ENCODE data around the gene SLC16A14. TPM values are rescaled to one million over a fixed set of nuclear protein-coding genes. Genes with fewer than 3 reads are reported as not detected.

The SLC16A14 gene
- total and polyA plus RNA-seq, 2 experiments from 2014 or later: not detected

GRCh38 chr2:230012267-230012884 lies 56.3 kb downstream of the SLC16A14 start:
- TF ChIP-seq EZH2phosphoT487 (IDR thresholded peaks at IDR 0.05; ENCODE audit: insufficient read depth, low read depth): no peak
- TF ChIP-seq EZH2 (IDR thresholded peaks at IDR 0.05; ENCODE audit: insufficient read depth, poor library complexity, severe bottlenecking): no peak
- peaks cover 3% of the 10 kb centered on the region for H3K9me3 ChIP-seq (ENCODE audit: low read depth)
- H3K4me2 ChIP-seq (ENCODE audit: unreplicated experiment): no peak overlapping the region
- no peaks in the 10 kb centered on the region for H4K20me1 ChIP-seq (ENCODE audit: insufficient read depth)
- no peaks in the 10 kb centered on the region for H3K9me2 ChIP-seq (ENCODE audit: insufficient read depth)
- H3K79me2 ChIP-seq (ENCODE audit: insufficient read depth): no peaks in the 10 kb centered on the region
- H3K27ac ChIP-seq: no peak overlapping the region
- no peak for DNase-seq
- no peak overlapping the region for H3K4me3 ChIP-seq
- peaks cover 17% of the 10 kb centered on the region for H3K4me1 ChIP-seq (ENCODE audit: insufficient read depth)
- H3K27me3 ChIP-seq (replicated peaks; ENCODE audit: insufficient read depth): no peaks in the 10 kb centered on the region
- H3K9ac ChIP-seq: no peak overlapping the region
- no peak overlapping the region for H2AFZ ChIP-seq
- in situ Hi-C loops (cut with MboI): loop anchor here (25.0 kb wide), 1 partner anchor 800 kb away; no protein-coding TSS in a partner anchor
- H3F3A ChIP-seq (ENCODE audit: insufficient read depth): peaks cover 3% of the 10 kb centered on the region; the same call in 1 of the 2 replicates
- WGBS, 2 experiments (ENCODE audit: low coverage in 1 of 2, low lambda C conversion rate in 2 of 2, missing lambda C conversion rate in 2 of 2): 88% methylated on average over 10 of the region's 10 CpGs
- H3K36me3 ChIP-seq (ENCODE audit: low read depth): no peaks in the 10 kb centered on the region

GRCh38 chr2:230011617-230012016 lies 57.1 kb downstream of the SLC16A14 start:
- Histone ChIP-seq H3K9me3 (ENCODE audit: low read depth) (peaks cover 3% of the 10 kb centered on the region), H3K4me2 (ENCODE audit: unreplicated experiment) (no peak overlapping the region), H3K9ac (no peak overlapping the region), H3F3A (ENCODE audit: insufficient read depth) (peaks cover 3% of the 10 kb centered on the region; the same call in 1 of the 2 replicates), H3K4me1 (ENCODE audit: insufficient read depth) (peaks cover 17% of the 10 kb centered on the region), H3K9me2 (ENCODE audit: insufficient read depth) (no peaks in the 10 kb centered on the region), H3K79me2 (ENCODE audit: insufficient read depth) (no peaks in the 10 kb centered on the region), H3K36me3 (ENCODE audit: low read depth) (no peaks in the 10 kb centered on the region), H2AFZ (no peak overlapping the region), H3K4me3 (no peak overlapping the region), H4K20me1 (ENCODE audit: insufficient read depth) (no peaks in the 10 kb centered on the region), H3K27me3 (replicated peaks; ENCODE audit: insufficient read depth) (no peaks in the 10 kb centered on the region), H3K27ac (0 out of 2 replicates have a peak overlapping the region, but pooled peaks have one; percentile 12)
- in situ Hi-C loops (cut with MboI): loop anchor here (25.0 kb wide), 1 partner anchor 801 kb away; no protein-coding TSS in a partner anchor
- WGBS, 2 experiments (ENCODE audit: low coverage in 1 of 2, low lambda C conversion rate in 2 of 2, missing lambda C conversion rate in 2 of 2): 70 to 92% methylated on average over 1 of the region's 1 CpG
- DNase-seq: peak; percentile 38
- TF ChIP-seq EZH2 (IDR thresholded peaks at IDR 0.05; ENCODE audit: insufficient read depth, poor library complexity, severe bottlenecking) (no peak), EZH2phosphoT487 (IDR thresholded peaks at IDR 0.05; ENCODE audit: insufficient read depth, low read depth) (no peak)

GRCh38 chr2:230010501-230010900 lies 58.2 kb downstream of the SLC16A14 start:
- H3K79me2 ChIP-seq (ENCODE audit: insufficient read depth): no peaks in the 10 kb centered on the region
- DNase-seq: no peak
- no peak overlapping the region for H3K4me3 ChIP-seq

GRCh38 chr2:230008708-230009066 lies 60.0 kb downstream of the SLC16A14 start:
- peak overlapping the region; percentile 55 for H2AFZ ChIP-seq
- H3K4me2 ChIP-seq (ENCODE audit: unreplicated experiment): peak overlapping the region; percentile 76
- H4K20me1 ChIP-seq (ENCODE audit: insufficient read depth): no peaks in the 10 kb centered on the region
- H3K27me3 ChIP-seq (replicated peaks; ENCODE audit: insufficient read depth): no peaks in the 10 kb centered on the region
- no peak overlapping the region for H3K27ac ChIP-seq
- no peak for DNase-seq
- no peak for TF ChIP-seq EZH2phosphoT487 (IDR thresholded peaks at IDR 0.05; ENCODE audit: insufficient read depth, low read depth)
- no peak for TF ChIP-seq EZH2 (IDR thresholded peaks at IDR 0.05; ENCODE audit: insufficient read depth, poor library complexity, severe bottlenecking)
- H3K79me2 ChIP-seq (ENCODE audit: insufficient read depth): no peaks in the 10 kb centered on the region
- peaks cover 3% of the 10 kb centered on the region; the same call in 1 of the 2 replicates for H3F3A ChIP-seq (ENCODE audit: insufficient read depth)
- no peaks in the 10 kb centered on the region for H3K36me3 ChIP-seq (ENCODE audit: low read depth)
- peaks cover 17% of the 10 kb centered on the region for H3K4me1 ChIP-seq (ENCODE audit: insufficient read depth)
- no peaks in the 10 kb centered on the region for H3K9me3 ChIP-seq (ENCODE audit: low read depth)
- WGBS, 2 experiments (ENCODE audit: low coverage in 1 of 2, low lambda C conversion rate in 2 of 2, missing lambda C conversion rate in 2 of 2): 98 to 100% methylated on average over 1 of the region's 1 CpG
- peak overlapping the region; percentile 23 for H3K9ac ChIP-seq
- in situ Hi-C loops (cut with MboI): loop anchor here (5.0 to 25.0 kb wide), 2 partner anchors 154 to 804 kb away; no protein-coding TSS in a partner anchor
- H3K4me3 ChIP-seq: peak overlapping the region; percentile 34; the same call in 1 of the 2 replicates
- H3K9me2 ChIP-seq (ENCODE audit: insufficient read depth): no peaks in the 10 kb centered on the region

More at GRCh38 chr2:230010501-230010900, 58.2 kb downstream of the SLC16A14 start:
- Histone ChIP-seq H3K4me2 (ENCODE audit: unreplicated experiment) (no peak overlapping the region), H3K36me3 (ENCODE audit: low read depth) (no peaks in the 10 kb centered on the region), H3F3A (ENCODE audit: insufficient read depth) (peaks cover 3% of the 10 kb centered on the region; the same call in 1 of the 2 replicates), H3K9me2 (ENCODE audit: insufficient read depth) (no peaks in the 10 kb centered on the region), H3K27me3 (replicated peaks; ENCODE audit: insufficient read depth) (no peaks in the 10 kb centered on the region), H2AFZ (no peak overlapping the region), H3K9ac (no peak overlapping the region), H4K20me1 (ENCODE audit: insufficient read depth) (no peaks in the 10 kb centered on the region), H3K4me1 (ENCODE audit: insufficient read depth) (peaks cover 17% of the 10 kb centered on the region), H3K9me3 (ENCODE audit: low read depth) (no peaks in the 10 kb centered on the region), H3K27ac (no peak overlapping the region)
- no peak for TF ChIP-seq EZH2 (IDR thresholded peaks at IDR 0.05; ENCODE audit: insufficient read depth, poor library complexity, severe bottlenecking)
- TF ChIP-seq EZH2phosphoT487 (IDR thresholded peaks at IDR 0.05; ENCODE audit: insufficient read depth, low read depth): no peak
- 97 to 98% methylated on average over 6 of the region's 6 CpGs for WGBS, 2 experiments (ENCODE audit: low coverage in 1 of 2, low lambda C conversion rate in 2 of 2, missing lambda C conversion rate in 2 of 2)
- in situ Hi-C loops (cut with MboI): loop anchor here (25.0 kb wide), 1 partner anchor 802 kb away; no protein-coding TSS in a partner anchor
